ENCODE results near the gene PKN1. TPM values are rescaled to one million over a fixed set of nuclear protein-coding genes. Genes with fewer than 3 reads are reported as not detected.

The PKN1 gene
- total RNA-seq, 2 experiments from 2014 or later, result 171 TPM

DNA sequence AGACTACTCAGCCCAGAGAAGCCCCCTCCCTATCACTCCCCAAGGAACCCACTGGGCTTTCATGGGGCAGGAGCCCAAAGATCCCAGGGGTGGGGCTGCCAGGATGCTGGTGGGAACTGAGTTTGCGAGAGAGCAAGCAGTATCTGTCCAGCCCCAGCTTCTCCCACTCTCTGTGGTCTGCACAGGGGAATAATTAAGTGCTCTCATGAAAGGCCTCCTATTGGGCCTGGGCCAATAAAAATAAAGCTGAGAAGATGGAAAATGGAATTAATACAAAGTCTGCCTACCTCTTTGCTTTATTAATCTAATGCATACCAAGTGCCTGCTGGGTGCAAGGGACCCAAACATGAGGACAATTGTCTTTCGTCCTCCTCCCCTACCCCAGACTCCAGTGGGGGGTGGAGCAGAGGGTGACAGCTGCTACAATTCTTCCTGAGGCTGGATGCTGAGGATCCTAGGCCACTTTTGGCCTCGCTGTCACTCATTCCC is 19.4 kb upstream of the PKN1 start:
- no peak overlapping the region for H3K27ac ChIP-seq (ENCODE audit: low read depth in 1 of 2, low read length in 2 of 2)
- H3K4me1 ChIP-seq (ENCODE audit: insufficient read depth, low read length), result peaks cover 99% of the 10 kb centered on the region
- H3K9me3 ChIP-seq (ENCODE audit: control insufficient read depth in 1 of 2, insufficient read depth in 1 of 2, low read length in 2 of 2), result no peaks in the 10 kb centered on the region
- intact Hi-C loops (cut with DNase I, micrococcal nuclease), result no loop called here
- Mint-ChIP-seq H3K4me1 (ENCODE audit: low read depth) (peaks cover 68% of the 10 kb centered on the region), H3K27me3 (no peaks in the 10 kb centered on the region), H3K4me3 (peak overlapping the region; percentile 67), H3K9me3 (no peaks in the 10 kb centered on the region), H3K36me3 (ENCODE audit: low read depth) (peaks cover 82% of the 10 kb centered on the region), H3K27ac (peak overlapping the region; percentile 92)
- ChIA-PET CTCF (interaction anchor here (0.7 to 4.3 kb wide), 5 partner anchors 8 to 277 kb away, joined by 3 to 21 read pairs (median 6); partner anchors contain the start of gene ASF1B), POLR2A (interaction anchor here (1.2 to 1.4 kb wide), 4 partner anchors 11 to 277 kb away, joined by 4 read pairs; partner anchors contain the start of genes ADGRE5 and ASF1B)
- no peaks in the 10 kb centered on the region for H3K27me3 ChIP-seq (ENCODE audit: control insufficient read depth in 1 of 2, insufficient read depth in 2 of 2, low read length in 2 of 2)
- peaks cover 73% of the 10 kb centered on the region for H3K36me3 ChIP-seq (ENCODE audit: insufficient read depth, low read length)
- H3K4me3 ChIP-seq (ENCODE audit: low read length), result no peak overlapping the region
- TF ChIP-seq, protein P1, sequence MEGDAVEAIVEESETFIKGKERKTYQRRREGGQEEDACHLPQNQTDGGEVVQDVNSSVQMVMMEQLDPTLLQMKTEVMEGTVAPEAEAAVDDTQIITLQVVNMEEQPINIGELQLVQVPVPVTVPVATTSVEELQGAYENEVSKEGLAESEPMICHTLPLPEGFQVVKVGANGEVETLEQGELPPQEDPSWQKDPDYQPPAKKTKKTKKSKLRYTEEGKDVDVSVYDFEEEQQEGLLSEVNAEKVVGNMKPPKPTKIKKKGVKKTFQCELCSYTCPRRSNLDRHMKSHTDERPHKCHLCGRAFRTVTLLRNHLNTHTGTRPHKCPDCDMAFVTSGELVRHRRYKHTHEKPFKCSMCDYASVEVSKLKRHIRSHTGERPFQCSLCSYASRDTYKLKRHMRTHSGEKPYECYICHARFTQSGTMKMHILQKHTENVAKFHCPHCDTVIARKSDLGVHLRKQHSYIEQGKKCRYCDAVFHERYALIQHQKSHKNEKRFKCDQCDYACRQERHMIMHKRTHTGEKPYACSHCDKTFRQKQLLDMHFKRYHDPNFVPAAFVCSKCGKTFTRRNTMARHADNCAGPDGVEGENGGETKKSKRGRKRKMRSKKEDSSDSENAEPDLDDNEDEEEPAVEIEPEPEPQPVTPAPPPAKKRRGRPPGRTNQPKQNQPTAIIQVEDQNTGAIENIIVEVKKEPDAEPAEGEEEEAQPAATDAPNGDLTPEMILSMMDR (IDR thresholded peaks at IDR 0.05), result no peak
- DNase-seq (peak in 1 of 14 experiments; percentile 47), ATAC-seq (ENCODE audit: poor library complexity) (no peak)

DNA sequence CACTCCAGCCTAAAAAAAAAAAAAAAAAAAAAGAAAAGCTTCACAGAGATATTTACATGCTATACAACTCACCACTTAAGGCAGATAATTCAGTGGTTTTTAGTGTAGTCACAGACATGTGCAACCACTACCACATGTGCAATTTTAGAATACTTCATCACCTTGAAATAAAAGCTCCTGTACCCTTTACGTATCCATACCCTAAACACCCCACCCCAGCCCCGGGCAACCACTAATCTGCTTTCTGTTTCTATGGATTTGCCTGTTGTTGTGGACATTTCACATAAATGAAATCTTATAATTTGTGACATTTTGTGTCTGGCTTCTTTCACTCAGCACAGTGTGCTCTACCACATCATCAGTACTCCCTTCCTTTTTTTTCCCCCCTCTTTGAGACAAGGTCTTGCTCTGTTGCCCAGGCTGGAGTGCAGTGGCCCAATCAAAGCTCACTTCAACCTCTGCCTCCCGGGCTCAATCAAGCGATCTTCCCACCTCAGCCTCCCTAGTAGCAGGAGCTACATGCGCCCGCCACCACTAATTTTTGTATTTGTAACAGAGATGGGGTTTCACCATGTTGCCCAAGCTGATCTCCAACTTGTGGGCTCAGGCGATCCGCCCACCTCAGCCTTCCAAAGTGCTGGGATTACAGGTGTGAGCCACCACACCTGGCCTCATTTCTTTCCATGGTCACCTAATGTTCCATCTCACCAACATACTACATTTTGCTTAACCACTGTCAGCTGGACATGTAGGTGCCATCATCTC is 18.0 kb upstream of the PKN1 start:
- no peaks in the 10 kb centered on the region for H3K9me3 ChIP-seq (ENCODE audit: control insufficient read depth in 1 of 2, insufficient read depth in 1 of 2, low read length in 2 of 2)
- H3K36me3 Mint-ChIP-seq (ENCODE audit: low read depth), result peaks cover 73% of the 10 kb centered on the region
- ChIA-PET CTCF (interaction anchor here (0.6 to 4.3 kb wide), 4 partner anchors 9 to 278 kb away, joined by 3 to 21 read pairs (median 6); partner anchors contain the start of gene ASF1B), POLR2A (interaction anchor here (1.1 kb wide), 1 partner anchor 49 kb away, joined by 3 read pairs; no protein-coding TSS in a partner anchor)
- ATAC-seq (ENCODE audit: poor library complexity) (no peak), DNase-seq (peak in 1 of 14 experiments; percentile 42)
- H3K27me3 Mint-ChIP-seq, result no peaks in the 10 kb centered on the region
- H3K4me1 ChIP-seq (ENCODE audit: insufficient read depth, low read length), result peaks cover 94% of the 10 kb centered on the region
- intact Hi-C loops (cut with DNase I, micrococcal nuclease), result no loop called here
- peak overlapping the region; percentile 95 for H3K27ac Mint-ChIP-seq
- H3K36me3 ChIP-seq (ENCODE audit: insufficient read depth, low read length), result peaks cover 60% of the 10 kb centered on the region
- peak overlapping the region; percentile 75 for H3K4me3 Mint-ChIP-seq
- no peaks in the 10 kb centered on the region for H3K9me3 Mint-ChIP-seq
- no peaks in the 10 kb centered on the region for H3K27me3 ChIP-seq (ENCODE audit: control insufficient read depth in 1 of 2, insufficient read depth in 2 of 2, low read length in 2 of 2)
- TF ChIP-seq, protein P1 (IDR thresholded peaks at IDR 0.05), result no peak
- peaks cover 67% of the 10 kb centered on the region for H3K4me1 Mint-ChIP-seq (ENCODE audit: low read depth)
- peak overlapping the region; percentile 5 to 32 for H3K27ac ChIP-seq (ENCODE audit: low read depth in 1 of 2, low read length in 2 of 2)
- no peak overlapping the region for H3K4me3 ChIP-seq (ENCODE audit: low read length)

DNA sequence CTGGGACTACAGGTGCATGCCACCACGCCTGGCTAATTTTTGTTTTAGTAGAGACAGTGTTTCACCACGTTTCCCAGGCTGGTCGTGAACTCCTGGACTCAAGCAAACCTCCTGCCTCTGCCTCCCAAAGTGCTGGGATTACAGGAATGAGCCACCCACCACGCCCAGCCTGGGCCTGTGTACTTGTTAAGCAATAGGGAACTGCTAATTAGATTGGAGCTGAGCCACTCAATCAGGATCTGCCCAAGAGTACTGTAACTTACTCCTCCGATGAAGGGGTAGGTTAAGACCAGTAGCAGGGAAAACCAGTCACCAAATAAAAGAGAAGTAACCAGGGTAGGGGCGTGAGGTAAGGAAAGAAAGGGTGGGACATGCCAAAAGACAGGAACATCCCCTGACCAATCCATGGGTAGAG is 16.3 kb upstream of the PKN1 start:
- ATAC-seq (ENCODE audit: poor library complexity) (no peak), DNase-seq (peak in 1 of 14 experiments; percentile 43)
- no peaks in the 10 kb centered on the region for H3K27me3 ChIP-seq (ENCODE audit: control insufficient read depth in 1 of 2, insufficient read depth in 2 of 2, low read length in 2 of 2)
- peak overlapping the region; percentile 95 for H3K27ac Mint-ChIP-seq
- ChIA-PET CTCF (interaction anchor here (4.3 kb wide), 1 partner anchor 11 kb away, joined by 21 read pairs; no protein-coding TSS in a partner anchor), POLR2A (interaction anchor here (0.7 to 2.2 kb wide), 3 partner anchors 11 to 280 kb away, joined by 3 to 10 read pairs (median 4); partner anchors contain the start of gene ASF1B)
- no peaks in the 10 kb centered on the region for H3K9me3 ChIP-seq (ENCODE audit: control insufficient read depth in 1 of 2, insufficient read depth in 1 of 2, low read length in 2 of 2)
- H3K36me3 ChIP-seq (ENCODE audit: insufficient read depth, low read length), result peaks cover 43% of the 10 kb centered on the region
- intact Hi-C loops (cut with DNase I, micrococcal nuclease), result no loop called here
- H3K4me1 Mint-ChIP-seq (ENCODE audit: low read depth), result peaks cover 59% of the 10 kb centered on the region
- peaks cover 79% of the 10 kb centered on the region for H3K4me1 ChIP-seq (ENCODE audit: insufficient read depth, low read length)
- TF ChIP-seq, protein P1 (IDR thresholded peaks at IDR 0.05), result no peak
- H3K4me3 Mint-ChIP-seq, result peak overlapping the region; percentile 95
- H3K9me3 Mint-ChIP-seq, result no peaks in the 10 kb centered on the region
- H3K27me3 Mint-ChIP-seq, result no peaks in the 10 kb centered on the region
- peak overlapping the region; percentile 88 for H3K4me3 ChIP-seq (ENCODE audit: low read length)
- H3K36me3 Mint-ChIP-seq (ENCODE audit: low read depth), result peaks cover 56% of the 10 kb centered on the region
- H3K27ac ChIP-seq (ENCODE audit: low read depth in 1 of 2, low read length in 2 of 2), result peak overlapping the region; percentile 25 to 97
